ENCODE data around the gene TBL3.
A peak's percentile ranks its signal among the peaks of the same experiment; 100 is the strongest.
"Not testable (repeated sequence)": the region's sequence is repeated elsewhere in the genome, so short reads cannot be mapped to it uniquely, and the experiment has no call there.

Gene TBL3

DNA sequence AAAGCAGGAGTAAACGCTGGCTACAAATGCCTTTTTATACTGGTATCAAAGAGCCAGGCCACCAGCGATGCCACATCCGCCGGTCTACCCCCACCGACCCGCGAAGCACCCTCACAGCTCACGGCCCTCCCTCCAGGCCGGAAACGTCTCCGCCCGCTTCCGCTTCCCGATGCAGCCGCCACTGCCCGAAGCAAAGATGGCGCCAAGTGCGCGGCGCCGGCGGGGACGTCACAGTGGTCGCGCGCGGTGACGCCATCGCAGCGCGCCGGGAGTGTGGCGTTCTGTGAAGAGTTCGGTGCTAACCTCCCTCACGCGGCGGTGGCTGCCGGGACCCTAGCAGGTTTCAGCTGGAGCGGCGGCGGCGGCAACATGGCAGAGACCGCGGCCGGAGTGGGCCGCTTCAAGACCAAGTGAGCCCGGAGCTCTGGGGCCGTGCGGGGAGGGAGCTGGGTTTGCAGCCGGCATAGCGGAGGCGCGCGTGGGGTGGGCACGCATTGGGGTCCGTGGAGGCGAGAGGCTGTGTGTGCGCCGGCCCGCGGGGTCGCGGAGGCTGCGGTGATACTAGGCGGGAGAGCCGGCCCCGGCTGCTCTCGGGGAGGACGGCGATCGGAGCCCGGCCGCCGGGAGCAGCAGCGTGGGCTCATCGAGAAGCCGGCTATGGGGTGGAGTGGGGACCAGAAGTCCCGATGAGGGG lies at the start of gene TBL3:
Gene TBL3, plus strand, starts transcription at position 258 of the 694 bp plus-strand sequence. Its CDS starts 112 bp downstream, at position 370.
- DNase-seq, result peak; percentile 70

DNA sequence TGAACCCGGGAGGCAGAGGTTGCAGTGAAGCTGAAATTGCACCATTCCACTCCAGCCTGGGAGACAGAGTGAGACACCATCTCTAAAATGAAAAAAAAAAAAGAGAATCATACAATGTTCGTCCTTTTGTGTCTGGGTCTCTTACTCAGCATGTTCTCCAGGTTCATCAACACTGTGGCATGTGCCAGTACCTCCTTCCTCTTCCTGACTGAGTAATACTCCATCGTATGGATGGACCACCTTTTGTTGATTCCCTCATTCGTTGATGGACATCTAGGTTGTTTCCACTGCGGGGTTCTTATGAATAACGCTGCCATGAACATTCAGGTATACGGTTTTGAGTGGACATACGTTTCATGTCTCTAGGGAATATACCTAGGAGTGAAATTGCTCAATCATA lies 49.5 kb upstream of the TBL3 start:
- no peak for DNase-seq

DNA sequence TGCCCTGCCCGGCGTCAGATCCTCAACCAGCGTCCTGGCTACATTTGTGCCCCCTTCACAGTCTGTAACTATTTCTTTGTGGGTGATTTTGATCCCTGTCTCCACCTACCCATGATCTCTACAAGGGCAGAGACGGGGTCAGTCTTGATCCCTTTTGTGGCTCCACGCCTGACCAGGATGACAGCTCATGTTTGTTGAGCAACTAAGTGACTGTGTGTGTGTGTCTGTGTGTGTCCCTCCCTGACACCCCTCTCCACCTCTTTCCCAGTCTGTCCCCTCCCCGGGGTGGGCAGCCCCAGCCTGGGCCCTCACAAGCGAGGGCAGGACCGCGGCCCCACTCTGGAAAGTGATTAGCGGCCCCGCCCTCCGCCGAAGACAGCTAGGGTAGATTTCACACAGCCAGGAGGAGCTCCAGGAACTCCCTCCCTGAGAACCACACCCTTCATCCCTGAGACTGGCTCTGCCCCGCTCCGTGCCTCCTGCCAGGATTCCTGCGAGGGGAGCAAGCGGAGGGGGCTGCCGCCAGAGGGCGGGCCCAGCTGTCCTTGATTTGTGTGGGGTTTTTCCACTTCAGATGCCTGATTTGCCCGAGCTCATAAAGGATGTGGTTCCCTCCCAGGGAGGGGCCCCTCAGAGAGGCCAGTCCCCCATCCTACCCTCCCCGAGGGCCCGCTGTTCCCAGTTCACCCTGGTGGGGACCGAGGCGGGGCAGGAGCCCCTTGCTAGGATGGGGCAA lies 48.4 kb upstream of the TBL3 start:
- peak; percentile 30 for DNase-seq

- no peak for DNase-seq
Observed at GRCh38 chr16:1924095-1924494, 47.8 kb upstream of the TBL3 start.

DNA sequence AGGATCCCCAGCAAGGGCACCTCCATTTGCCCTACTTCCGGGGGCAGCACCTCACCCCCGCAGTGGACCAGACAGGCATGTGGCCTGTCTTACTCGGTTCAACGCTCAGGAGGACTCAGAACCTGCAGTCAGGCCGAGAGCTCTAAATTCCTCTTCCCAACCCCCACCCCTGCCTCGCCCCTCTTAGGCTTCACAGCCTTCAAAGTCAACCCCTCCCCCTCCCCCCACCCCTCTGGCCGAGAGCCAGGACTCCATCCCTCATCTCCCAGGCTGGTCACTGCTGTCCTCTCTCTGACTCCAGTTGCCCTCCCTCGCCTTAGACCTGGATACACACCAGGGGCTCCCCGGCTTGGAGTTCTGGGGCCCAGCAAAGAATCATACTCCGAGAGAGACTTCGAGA lies 45.6 kb upstream of the TBL3 start:
- no peak for DNase-seq

DNA sequence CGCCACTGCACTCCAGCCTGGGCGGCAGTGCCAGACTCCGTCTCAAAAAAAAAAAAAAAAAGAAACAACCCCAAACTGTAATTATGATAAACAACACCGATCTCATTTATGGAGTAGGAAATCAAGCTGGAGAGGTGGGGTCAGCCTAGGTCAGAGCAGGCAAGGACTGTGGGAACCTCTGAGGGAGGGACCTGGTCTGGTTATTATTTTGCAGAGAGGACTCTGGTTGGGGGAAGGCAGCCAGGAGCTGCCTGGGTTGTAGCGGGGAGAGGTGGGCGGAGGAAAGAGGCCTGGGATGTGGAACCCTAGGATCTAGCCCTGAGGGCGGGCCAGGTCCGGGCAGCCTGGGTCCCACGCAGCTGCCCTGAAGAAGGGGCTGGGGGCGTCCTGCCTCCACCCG lies 42.7 kb upstream of the TBL3 start:
- DNase-seq, result no peak

DNA sequence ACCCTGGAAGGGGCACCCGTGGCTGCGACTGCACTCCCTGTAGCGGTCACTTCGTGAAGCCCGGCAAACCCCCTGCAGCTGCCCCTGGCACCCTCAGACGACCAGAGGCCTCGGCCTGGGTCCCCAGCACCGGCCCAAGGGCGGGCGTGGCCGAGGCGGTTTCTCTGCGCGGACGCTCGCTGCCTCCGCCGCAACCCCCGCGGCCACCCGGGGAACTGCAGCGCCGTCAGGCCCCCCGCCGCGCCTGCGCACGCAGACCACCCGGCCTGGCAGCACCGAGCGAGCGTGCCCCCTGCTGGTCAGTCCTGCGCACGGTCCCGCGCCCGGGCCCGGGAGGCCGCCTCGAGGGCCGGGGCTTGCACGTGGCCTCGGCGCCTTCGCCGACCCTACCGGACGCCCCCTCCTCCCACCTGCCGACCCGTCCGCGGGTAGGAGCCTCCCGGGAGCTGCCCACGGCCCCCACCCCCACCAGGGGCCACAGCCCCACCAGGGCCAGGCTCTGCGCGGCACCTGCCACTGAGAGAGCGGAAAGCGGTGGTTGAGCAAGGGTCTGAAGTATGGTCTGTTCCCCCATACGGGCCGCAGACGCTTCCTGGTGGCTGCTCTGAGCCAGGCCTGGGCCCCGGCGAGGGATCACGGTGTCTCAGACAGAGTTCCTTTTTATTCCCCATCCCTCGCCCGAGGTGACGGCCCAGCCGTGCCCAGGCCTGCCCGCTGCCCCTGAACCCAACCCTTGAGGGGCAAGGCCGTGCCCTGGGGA lies 42.1 kb upstream of the TBL3 start:
- peak; percentile 12 for DNase-seq

- DNase-seq, result no peak
Observed at GRCh38 chr16:1930338-1930720, 41.5 kb upstream of the TBL3 start.

GRCh38 chr16:1932050-1933028 lies 39.5 kb upstream of the TBL3 start:
- no peak for DNase-seq

- no peak for DNase-seq
Observed at GRCh38 chr16:1933097-1933661, 38.7 kb upstream of the TBL3 start.

- DNase-seq, result no peak
Observed at GRCh38 chr16:1936945-1937479, 34.8 kb upstream of the TBL3 start.

- no peak for DNase-seq
Observed at GRCh38 chr16:1938316-1938715, 33.5 kb upstream of the TBL3 start.

GRCh38 chr16:1938910-1939309 lies 32.9 kb upstream of the TBL3 start:
- DNase-seq, result no peak

GRCh38 chr16:1939833-1940232 lies 32.0 kb upstream of the TBL3 start:
- DNase-seq, result not testable (repeated sequence)

- no peak for DNase-seq
Observed at GRCh38 chr16:1940273-1941161, 31.3 kb upstream of the TBL3 start.

DNA sequence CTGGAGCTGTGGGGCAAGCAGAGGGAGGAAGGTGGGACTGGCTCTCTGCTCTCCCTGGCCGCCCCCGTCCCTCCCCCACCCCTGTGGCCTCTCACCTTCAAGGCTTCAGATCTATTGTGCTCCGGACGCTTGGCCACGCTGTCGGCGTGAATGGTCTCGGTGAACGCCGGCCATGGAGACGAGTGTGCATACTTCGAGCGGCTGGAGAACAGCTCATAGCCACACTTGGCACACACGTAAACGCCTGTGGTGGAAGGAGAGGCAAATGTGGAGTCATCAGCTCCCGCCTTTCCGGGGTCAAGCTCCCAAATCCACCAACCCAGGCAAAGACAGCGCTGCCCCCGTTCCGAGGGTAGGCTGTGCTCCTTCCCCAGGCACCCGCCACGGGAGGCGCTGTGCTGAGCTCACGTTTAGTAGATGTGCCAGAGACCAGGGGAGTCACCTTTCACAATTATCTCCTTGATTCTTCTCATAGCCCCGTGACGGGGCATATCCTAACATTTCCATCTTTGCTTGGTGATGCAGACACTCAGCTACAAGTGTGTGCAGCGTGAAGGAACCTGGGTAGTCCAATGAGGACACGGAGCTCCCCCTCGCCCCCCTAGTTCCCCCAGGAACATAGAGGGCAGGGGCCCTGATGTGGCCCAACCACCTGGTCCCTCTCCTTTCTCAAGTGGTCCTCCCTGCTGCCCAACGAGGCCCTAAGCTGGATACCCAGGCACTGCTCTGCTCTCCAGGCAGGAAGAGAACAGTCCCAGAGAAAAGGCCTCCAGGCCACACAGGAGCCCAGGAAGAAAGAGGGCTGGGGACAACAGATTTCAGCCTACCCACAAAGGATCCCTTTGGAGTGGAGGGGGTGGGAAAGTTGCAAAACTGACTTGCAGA lies 30.4 kb upstream of the TBL3 start:
- DNase-seq, result no peak

- DNase-seq, result no peak
Observed at GRCh38 chr16:1942047-1942809, 29.6 kb upstream of the TBL3 start.

GRCh38 chr16:1942810-1943726 lies 28.8 kb upstream of the TBL3 start, which contains the start of gene MSRB1:
MSRB1 (minus strand) TSS chr16:1943199; CDS start chr16:1943156, 43 bp downstream.
- peak; percentile 93 for DNase-seq

Data from NCI-H748 treated with DMSO at 0.1 percent for 48 hours (cell line).